SK-N-SH treated with all-trans-retinoic acid at 6 μM for 48 hours (cell line): ENCODE measurements around the gene C1orf56.

Experiments used
- ATAC-seq: fragments of 200-7000 bp; cut with Tn5 transposase; 3 replicates; pipeline ENCODE4 v1.9.1; 2020; ENCODE audit warnings: mild to moderate bottlenecking, moderate library complexity
- ARNTL ChIP-seq: fragments of 450-650 bp; formaldehyde crosslinking; IDR thresholded peaks from 2 replicates; pipeline ENCODE4 v1.5.0; 2020; ENCODE audit warnings: low read depth, mild to moderate bottlenecking, moderate library complexity, borderline replicate concordance
- BACH2 ChIP-seq: fragments of 250-450 bp; sonication (Bioruptor Pico); IDR thresholded peaks from 2 replicates; pipeline ENCODE4 v1.9.0; 2021; ENCODE audit warnings: mild to moderate bottlenecking, borderline replicate concordance
- CREB5 ChIP-seq: fragments of 250-450 bp; sonication (Bioruptor Pico); IDR thresholded peaks from 2 replicates; pipeline ENCODE4 v1.5.1; 2020; ENCODE audit warnings: low read depth, mild to moderate bottlenecking, moderate library complexity
- CSDC2 ChIP-seq: fragments of 250-450 bp; sonication (Bioruptor Pico); IDR thresholded peaks from 2 replicates; pipeline ENCODE4 v1.5.0; 2020; ENCODE audit warnings: mild to moderate bottlenecking, moderate library complexity
- CSRNP3 ChIP-seq: fragments of 250-450 bp; sonication (Bioruptor Pico); IDR thresholded peaks from 2 replicates; pipeline ENCODE4 v1.5.1; 2021; ENCODE audit warnings: mild to moderate bottlenecking, moderate library complexity
- ESRRG ChIP-seq: fragments of 250-450 bp; sonication (Bioruptor Pico); IDR thresholded peaks from 2 replicates; pipeline ENCODE4 v1.6.1; 2021; ENCODE audit warnings: mild to moderate bottlenecking
- GLIS3 ChIP-seq: fragments of 250-450 bp; sonication (Bioruptor Pico); IDR thresholded peaks from 2 replicates; pipeline ENCODE4 v1.5.0; 2020; ENCODE audit warnings: mild to moderate bottlenecking, moderate library complexity
- ISL1 ChIP-seq: fragments of 250-450 bp; sonication (Bioruptor Pico); IDR thresholded peaks from 2 replicates; pipeline ENCODE4 v2.1.2; 2022; ENCODE audit warnings: mild to moderate bottlenecking, moderate library complexity
- PATZ1 ChIP-seq: fragments of 250-450 bp; sonication (Bioruptor Pico); IDR thresholded peaks from 2 replicates; pipeline ENCODE4 v1.8.0; 2020; ENCODE audit warnings: mild to moderate bottlenecking, moderate library complexity, borderline replicate concordance
- POU6F1 ChIP-seq: fragments of 250-450 bp; sonication (Bioruptor Pico); IDR thresholded peaks from 2 replicates; pipeline ENCODE4 v1.8.0; 2021; ENCODE audit warnings: low read depth, mild to moderate bottlenecking, moderate library complexity, borderline replicate concordance
- PPARA ChIP-seq: fragments of 250-450 bp; sonication (Bioruptor Pico); IDR thresholded peaks from 2 replicates; pipeline ENCODE4 v1.5.0; 2020; ENCODE audit warnings: mild to moderate bottlenecking, borderline replicate concordance
- SNAI2 ChIP-seq: fragments of 250-450 bp; sonication (Bioruptor Pico); IDR thresholded peaks from 2 replicates; pipeline ENCODE4 v1.5.0; 2020; ENCODE audit warnings: mild to moderate bottlenecking, moderate library complexity
- TCF4 ChIP-seq: fragments of 250-450 bp; sonication (Bioruptor Pico); IDR thresholded peaks from 2 replicates; pipeline ENCODE4 v1.8.0; 2021; ENCODE audit warnings: mild to moderate bottlenecking, moderate library complexity, borderline replicate concordance
- TOX ChIP-seq: fragments of 250-450 bp; sonication (Bioruptor Pico); IDR thresholded peaks from 2 replicates; pipeline ENCODE4 v1.8.0; 2021; ENCODE audit warnings: mild to moderate bottlenecking, moderate library complexity, borderline replicate concordance
- TSHZ2 ChIP-seq: fragments of 250-450 bp; sonication (Bioruptor Pico); IDR thresholded peaks from 2 replicates; pipeline ENCODE4 v1.5.0; 2020; ENCODE audit warnings: mild to moderate bottlenecking, moderate library complexity
- ZC3H10 ChIP-seq: fragments of 250-450 bp; sonication (Bioruptor Pico); IDR thresholded peaks from 2 replicates; pipeline ENCODE4 v1.5.1; 2021; ENCODE audit warnings: mild to moderate bottlenecking, moderate library complexity
- ZFP3 ChIP-seq: fragments of 250-450 bp; sonication (Bioruptor Pico); IDR thresholded peaks from 2 replicates; pipeline ENCODE4 v1.5.0; 2020; ENCODE audit warnings: mild to moderate bottlenecking, moderate library complexity
- ZFP30 ChIP-seq: fragments of 450-650 bp; formaldehyde crosslinking; IDR thresholded peaks from 2 replicates; pipeline ENCODE4 v1.5.0; 2022; ENCODE audit warnings: mild to moderate bottlenecking, moderate library complexity
- ZNF565 ChIP-seq: fragments of 450-650 bp; formaldehyde crosslinking; conservative IDR thresholded peaks from 2 replicates; pipeline ENCODE4 v1.5.0; 2020; ENCODE audit warnings: low read depth, mild to moderate bottlenecking, moderate library complexity
- ZNF70 ChIP-seq: fragments of 450-650 bp; formaldehyde crosslinking; IDR thresholded peaks from 2 replicates; pipeline ENCODE4 v1.5.0; 2020; ENCODE audit warnings: mild to moderate bottlenecking, moderate library complexity
- ZNF8 ChIP-seq: fragments of 450-650 bp; formaldehyde crosslinking; IDR thresholded peaks from 2 replicates; pipeline ENCODE4 v1.5.0; 2020; ENCODE audit warnings: mild to moderate bottlenecking, moderate library complexity

Gene C1orf56

GRCh38 chr1:150999051-150999674 lies 48.4 kb upstream of the C1orf56 start (continued):
- no peak for TF ChIP-seq TOX (CRISPR knock-in tag)
- no peak for TF ChIP-seq ZC3H10

GRCh38 chr1:150999926-151000325 lies 47.6 kb upstream of the C1orf56 start:
- ATAC-seq = no peak
- no peak for TF ChIP-seq ZNF8 (CRISPR knock-in tag)
- no peak for TF ChIP-seq ZNF70 (CRISPR knock-in tag)
- no peak for TF ChIP-seq ISL1 (CRISPR knock-in tag)
- no peak for TF ChIP-seq ZFP3 (CRISPR knock-in tag)
- no peak for TF ChIP-seq POU6F1 (CRISPR knock-in tag)
- no peak for TF ChIP-seq PPARA (CRISPR knock-in tag)
- TF ChIP-seq TCF4 (CRISPR knock-in tag) = no peak
- no peak for TF ChIP-seq CSRNP3 (CRISPR knock-in tag)
- no peak for TF ChIP-seq ARNTL (CRISPR knock-in tag)
- no peak for TF ChIP-seq PATZ1 (CRISPR knock-in tag)
- no peak for TF ChIP-seq TOX (CRISPR knock-in tag)
- TF ChIP-seq ESRRG (CRISPR knock-in tag) = no peak
- TF ChIP-seq BACH2 (CRISPR knock-in tag) = no peak

- no peak for ATAC-seq
- no peak for TF ChIP-seq CSRNP3 (CRISPR knock-in tag)
- TF ChIP-seq TOX (CRISPR knock-in tag) = no peak
- no peak for TF ChIP-seq ZNF8 (CRISPR knock-in tag)
- TF ChIP-seq GLIS3 (CRISPR knock-in tag) = no peak
- TF ChIP-seq TCF4 (CRISPR knock-in tag) = no peak
- TF ChIP-seq CREB5 (CRISPR knock-in tag) = no peak
- no peak for TF ChIP-seq SNAI2 (CRISPR knock-in tag)
- no peak for TF ChIP-seq BACH2 (CRISPR knock-in tag)
These were observed 47.1 kb upstream of the C1orf56 start for GRCh38 chr1:151000408-151000807.

GRCh38 chr1:151001602-151002001 lies 45.9 kb upstream of the C1orf56 start:
- ATAC-seq = no peak
- TF ChIP-seq CSDC2 (CRISPR knock-in tag) (no peak), ZFP3 (CRISPR knock-in tag) (no peak), CREB5 (CRISPR knock-in tag) (no peak), ZNF70 (CRISPR knock-in tag) (no peak), ARNTL (CRISPR knock-in tag) (no peak), GLIS3 (CRISPR knock-in tag) (no peak), ZC3H10 (no peak), ZFP30 (CRISPR knock-in tag) (no peak), SNAI2 (CRISPR knock-in tag) (no peak), PATZ1 (CRISPR knock-in tag) (no peak), ZNF565 (no peak), TSHZ2 (no peak)
